HT1080 (cell line): Measurements from ENCODE around the gene VMO1. TPM values are rescaled to one million over a fixed set of nuclear protein-coding genes. Genes with fewer than 3 reads are reported as not detected.
A peak's percentile ranks its signal among the peaks of the same experiment; 100 is the strongest.
"Not testable (repeated sequence)": the region's sequence is repeated elsewhere in the genome, so short reads cannot be mapped to it uniquely, and the experiment has no call there.

Experiments used
- DNase-seq: peaks from one replicate; pipeline ENCODE4 v3.0.0-alpha.2; 2015; ENCODE audit warnings: low read depth
- polyA plus RNA-seq, 2 experiments: library from polyadenylated mRNA; depleted of rRNA; stranded (reverse); fragments of >200 nt; gene quantifications; 2 replicates each; pipeline ENCODE4 v1.2.3, GENCODE V29; 2015
- total RNA-seq: library from RNA; depleted of rRNA; stranded (reverse); fragments of >200 nt; shearing (Covaris generic); gene quantifications from 2 replicates; pipeline ENCODE4 v1.2.3, GENCODE V29; 2014; rRNA removed

Gene VMO1, protein sequence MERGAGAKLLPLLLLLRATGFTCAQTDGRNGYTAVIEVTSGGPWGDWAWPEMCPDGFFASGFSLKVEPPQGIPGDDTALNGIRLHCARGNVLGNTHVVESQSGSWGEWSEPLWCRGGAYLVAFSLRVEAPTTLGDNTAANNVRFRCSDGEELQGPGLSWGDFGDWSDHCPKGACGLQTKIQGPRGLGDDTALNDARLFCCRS
- total RNA-seq, result not detected in 2 replicates
- polyA plus RNA-seq (2015; cell fraction: cytosol; rRNA removed), result 0.29 TPM in 1 of 2 replicates, not detected in the other
- not detected in 2 replicates for polyA plus RNA-seq (2015; cell fraction: nucleus; rRNA removed)

DNA sequence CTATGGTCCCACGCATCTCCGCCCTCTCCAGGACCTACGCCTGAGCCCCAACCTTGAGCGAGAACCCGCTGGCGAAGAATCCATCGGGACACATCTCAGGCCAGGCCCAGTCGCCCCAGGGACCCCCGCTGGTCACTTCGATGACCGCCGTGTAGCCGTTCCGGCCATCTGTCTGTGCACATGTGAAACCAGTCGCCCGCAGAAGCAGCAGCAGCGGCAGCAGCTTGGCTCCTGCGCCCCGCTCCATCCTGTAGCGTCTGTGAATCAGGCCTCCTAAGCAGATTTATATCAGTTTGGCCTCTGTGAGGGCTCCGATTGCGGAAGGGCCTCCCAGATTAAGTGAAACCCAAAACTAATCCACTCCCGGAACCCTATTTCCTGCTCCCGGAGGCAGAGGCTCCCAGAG is at the start of gene VMO1:
Gene VMO1 (minus strand): TSS at position 259 of the 406 bp plus-strand sequence. CDS start 12 bp downstream, at position 247.
- DNase-seq, result no peak

DNA sequence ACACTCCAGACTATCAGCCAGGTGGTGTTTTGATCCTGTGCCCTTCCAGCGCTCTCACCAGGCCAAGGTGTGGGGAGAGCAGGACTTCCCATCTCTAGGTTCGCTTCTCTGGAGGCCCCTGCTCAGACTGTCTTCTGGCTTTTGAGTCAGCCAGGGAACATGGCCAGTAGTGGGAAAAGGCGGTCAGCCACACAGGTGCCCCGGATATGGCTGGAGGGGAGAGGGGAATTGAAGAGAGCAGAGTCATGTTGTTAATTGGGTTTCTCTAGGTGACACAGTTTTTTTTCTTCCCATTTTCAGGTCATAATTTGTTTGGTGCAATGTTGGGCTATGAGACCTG is 48.5 kb upstream of the VMO1 start:
- DNase-seq, result no peak

DNA sequence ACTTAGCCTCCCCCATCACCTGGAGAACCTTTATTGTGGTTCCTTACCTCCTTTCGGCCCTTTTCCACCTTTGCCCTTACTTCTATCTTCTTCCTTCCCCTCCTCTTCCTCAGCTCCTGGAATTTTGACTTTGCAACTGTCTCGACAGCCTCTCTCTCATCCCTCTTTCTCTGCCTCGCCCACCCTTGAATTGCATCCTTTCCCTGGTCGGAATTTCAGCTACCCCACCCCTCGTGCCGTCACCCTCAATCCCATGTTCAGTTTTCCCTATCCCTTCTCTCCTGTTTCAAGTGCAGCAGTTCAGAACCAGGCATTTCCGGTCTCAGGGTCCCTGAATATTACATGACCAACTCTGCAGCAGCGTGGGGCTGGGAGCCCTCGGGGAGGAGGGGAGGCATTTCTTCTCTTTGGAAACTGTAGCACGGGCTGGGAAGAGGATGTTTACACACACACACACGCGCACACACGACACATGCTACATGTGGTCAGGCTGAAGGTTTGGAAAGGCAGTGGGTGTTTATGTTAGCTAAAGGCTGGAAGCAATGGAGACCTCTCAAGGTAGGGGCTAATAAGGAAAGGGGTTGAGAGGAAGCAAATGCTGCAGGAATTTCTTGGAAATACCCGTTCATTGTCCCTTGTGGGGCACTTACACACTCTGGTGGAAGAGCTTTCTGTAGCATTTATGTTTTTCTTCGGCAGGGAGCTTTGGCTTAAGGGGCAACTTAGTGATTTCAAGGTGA is 47.9 kb upstream of the VMO1 start:
- DNase-seq, result peak; percentile 41

DNA sequence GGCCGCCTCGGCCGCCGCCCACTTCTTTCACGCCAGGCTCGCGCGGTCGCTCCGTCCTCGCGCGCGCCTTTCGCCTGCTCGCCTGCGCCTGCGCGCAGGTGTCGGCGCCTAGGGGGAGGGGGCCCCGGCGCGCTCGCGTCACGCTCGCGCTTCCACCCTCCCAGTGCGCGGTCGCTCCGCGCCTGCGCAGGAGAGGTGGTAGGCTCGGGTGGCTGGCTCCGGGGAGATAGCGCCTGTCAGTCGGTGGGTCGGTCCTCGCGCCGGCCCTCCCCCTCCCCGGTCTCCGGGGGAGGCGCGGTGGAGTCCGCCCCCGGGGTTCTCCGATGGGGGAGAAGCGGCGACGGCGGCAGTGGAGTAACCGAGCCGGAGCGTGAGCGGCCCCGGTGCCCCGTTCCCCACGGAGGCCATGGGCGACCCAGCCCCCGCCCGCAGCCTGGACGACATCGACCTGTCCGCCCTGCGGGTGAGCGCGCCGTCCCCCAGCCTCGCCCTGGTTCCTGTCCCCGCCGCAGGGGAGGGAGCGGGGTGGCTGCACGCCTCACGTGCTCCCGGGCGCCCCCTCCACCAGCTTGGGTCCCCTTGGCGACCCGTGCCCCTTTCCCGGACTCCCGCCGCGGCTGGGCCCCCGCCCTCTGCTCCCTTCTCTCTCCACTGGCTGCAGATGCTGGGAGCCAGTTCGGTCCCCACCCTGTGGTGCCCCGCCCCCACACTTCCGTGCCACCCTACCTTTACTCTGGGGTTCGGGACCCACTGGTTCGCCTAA is 47.2 kb upstream of the VMO1 start, which contains the start of gene MINK1:
Gene MINK1 (plus strand): TSS at position 163 of the 763 bp plus-strand sequence. CDS start 244 bp downstream, at position 407.
- peak; percentile 92 for DNase-seq

DNA sequence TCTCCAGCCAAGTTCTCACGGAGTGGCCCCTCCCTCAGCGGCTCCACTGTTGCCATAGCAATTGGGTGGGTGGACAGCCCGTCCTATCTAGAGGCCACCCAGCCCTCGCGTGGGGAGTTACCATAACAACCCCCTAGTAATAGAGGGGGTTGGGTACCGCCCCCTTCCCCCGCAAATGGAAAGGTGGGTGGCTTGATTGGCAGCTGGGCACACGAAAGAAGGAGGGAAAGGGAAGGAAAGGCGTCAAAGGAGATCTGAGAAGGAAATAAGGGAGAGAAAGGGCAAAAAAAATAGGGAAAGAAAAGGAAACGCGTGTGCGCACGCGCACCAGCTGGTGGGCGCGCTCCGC is 46.6 kb upstream of the VMO1 start:
- not testable (repeated sequence) for DNase-seq

DNA sequence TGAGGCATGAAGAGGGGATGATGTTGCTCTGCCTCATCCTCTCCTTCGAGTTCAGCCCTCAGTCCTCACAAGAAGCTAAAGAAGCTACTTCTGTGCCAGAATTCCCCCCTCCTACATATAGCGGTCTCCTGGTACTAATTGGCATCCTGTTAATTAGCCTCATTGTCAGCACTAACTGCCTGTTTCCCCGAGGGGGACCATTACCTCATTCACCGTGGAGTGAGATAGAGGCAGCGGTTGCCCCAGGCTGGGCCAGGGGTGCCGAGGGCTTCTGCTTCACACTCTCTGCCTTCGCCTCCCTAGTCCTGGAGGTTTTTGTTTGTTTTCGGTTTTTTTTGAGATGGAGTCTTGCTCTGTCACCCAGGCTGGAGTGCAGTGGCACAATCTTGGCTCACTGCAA is 41.2 kb upstream of the VMO1 start:
- no peak for DNase-seq

DNA sequence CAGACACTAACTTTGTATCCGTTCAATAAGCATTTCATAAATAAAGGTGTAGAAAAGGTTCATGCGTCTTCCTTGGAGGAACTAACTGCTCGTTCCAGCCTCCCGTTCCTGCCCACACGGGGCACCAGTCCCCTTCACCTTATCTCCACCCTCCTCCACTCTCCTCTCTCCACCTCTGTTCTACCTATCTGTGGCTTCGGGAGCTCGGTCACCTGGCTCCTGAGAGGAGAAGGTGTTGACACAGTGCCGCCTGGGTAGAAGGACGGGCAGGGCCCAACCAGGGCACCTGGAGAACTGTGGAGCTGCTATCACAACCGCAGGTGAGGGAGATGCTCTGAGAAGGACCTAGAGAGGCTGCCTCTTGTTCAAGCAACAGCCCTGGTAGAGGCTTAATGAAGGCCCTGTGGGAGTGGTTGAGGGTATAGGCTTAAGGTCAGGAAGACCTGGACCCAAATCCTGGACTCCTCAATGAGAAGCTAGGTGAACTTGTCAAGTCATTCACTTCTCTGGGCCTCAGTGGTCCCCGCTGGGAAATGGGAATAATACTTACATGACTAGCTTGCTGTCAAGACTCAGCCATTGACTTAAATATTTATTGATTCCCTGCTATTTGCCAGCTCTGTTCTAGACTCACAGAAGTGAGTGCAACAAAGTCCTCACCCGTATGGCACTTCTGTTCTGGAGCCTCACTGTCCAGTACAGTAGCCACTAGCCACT is 37.4 kb upstream of the VMO1 start:
- no peak for DNase-seq

DNA sequence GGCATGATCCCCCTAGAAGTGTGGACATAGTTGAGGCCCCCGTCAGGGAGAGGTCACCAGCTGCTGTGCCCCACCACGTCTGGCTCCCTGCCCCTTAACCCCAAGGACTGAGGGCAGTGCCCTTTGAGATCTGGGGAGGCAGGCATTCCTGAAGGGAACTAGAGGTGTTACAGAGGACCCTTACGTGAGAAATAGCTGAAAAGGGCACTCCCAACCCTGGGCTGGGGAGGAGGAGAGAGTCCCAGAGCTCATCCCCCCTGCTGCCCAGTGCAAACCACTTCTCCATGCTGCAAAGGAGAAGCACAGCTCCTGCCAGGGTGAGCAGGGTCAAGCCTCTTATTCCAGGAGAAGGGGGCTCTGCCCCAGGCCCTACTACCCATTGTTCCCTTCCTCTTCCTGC is 36.7 kb upstream of the VMO1 start:
- no peak for DNase-seq

DNA sequence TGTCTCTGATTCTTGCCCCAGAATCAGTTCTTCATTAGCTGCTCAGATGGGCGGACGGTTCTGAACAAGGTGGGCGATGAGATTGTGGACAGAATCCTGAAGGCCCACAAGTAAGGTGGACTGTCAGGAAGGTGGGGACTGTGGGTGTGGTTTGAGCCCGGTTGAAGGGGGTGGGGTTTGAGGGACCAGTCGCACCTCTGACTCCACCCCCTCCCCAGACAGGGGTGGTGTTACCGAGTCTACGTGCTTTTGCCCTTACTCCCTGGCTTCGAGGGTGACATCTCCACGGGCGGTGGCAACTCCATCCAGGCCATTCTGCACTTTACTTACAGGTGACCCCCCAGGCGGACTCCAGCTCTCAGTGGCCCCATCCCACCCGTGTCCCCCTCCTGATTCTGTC is 32.1 kb upstream of the VMO1 start:
- DNase-seq, result no peak

DNA sequence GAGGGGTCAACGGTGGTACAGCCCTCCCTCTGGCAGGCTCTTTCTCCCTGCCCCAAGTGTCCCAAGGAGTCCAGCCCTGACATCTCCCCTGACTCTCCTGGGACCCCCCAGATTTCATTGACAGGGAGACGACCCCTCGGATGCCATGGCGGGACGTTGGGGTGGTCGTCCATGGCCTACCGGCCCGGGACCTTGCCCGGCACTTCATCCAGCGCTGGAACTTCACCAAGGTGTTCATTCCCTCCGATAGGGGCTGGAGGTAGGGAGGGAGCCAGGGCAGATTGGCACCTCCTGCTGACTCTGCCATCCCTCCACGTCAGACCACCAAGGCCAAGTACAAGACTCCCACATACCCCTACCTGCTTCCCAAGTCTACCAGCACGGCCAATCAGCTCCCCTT is 30.7 kb upstream of the VMO1 start:
- no peak for DNase-seq

DNA sequence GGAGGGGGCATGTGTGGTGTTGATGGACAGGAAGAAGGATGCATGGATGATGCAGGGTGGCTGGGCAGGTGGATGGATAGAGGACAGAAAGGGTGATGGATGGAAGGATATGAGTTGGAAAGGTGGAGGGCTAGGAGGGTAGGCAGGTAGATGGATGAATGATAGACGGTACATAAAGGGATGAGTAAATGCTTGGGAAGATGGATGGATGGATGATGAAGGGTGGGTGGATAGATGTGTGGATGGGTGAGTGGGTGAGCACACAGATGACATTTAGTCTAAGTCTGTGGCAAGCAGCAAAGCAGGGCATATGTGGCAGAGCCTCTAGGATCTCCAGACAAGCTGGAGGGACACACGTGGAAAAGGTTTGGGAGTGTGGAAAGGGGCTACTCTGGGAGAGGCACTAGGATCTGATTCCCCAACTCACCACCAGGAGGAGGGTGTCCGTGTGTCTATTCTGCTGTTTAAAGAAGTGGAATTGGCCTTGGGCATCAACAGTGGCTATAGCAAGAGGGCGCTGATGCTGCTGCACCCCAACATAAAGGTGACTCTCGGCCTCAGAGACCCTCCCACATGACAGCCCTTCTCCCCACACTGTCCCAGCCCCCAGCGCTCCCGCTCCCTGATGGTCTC is 29.0 kb upstream of the VMO1 start:
- no peak for DNase-seq

DNA sequence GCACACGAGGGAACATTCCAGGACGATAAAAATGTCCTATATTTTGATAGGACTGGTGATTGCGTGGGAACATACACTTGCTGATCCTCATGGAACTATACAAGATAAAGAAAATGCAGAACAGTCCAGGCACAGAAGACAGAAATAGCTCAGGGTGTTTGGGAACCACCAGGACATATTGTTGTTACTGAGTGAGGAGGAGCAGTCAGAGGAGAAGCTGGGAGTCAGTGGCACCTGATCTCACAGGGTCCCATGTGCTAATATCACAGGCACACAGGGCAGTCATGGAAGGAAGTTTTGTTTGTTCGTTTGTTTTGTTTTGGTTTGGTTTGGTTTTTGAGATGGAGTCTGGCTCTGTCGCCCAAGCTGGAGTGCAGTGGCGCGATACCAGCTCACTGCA is 26.5 kb upstream of the VMO1 start:
- no peak for DNase-seq

DNA sequence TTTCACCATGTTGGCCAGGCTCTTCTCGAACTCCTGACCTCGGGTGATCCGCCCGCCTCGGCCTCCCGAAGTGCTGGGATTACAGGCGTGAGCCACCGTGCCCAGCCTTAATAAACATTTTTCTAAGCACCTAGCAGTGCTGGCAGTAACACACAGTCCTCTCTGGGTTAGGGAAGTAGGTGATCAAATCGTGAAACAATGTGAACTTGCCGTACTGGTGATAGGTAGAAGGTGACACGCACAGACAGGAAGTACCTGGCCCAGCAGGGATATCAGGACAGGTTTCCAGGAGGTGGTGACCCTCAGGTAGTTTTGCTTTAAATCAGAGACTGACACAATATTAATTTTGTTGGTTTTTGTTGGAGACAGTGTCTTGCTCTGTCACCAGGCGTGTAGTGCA is 25.3 kb upstream of the VMO1 start:
- DNase-seq, result no peak

DNA sequence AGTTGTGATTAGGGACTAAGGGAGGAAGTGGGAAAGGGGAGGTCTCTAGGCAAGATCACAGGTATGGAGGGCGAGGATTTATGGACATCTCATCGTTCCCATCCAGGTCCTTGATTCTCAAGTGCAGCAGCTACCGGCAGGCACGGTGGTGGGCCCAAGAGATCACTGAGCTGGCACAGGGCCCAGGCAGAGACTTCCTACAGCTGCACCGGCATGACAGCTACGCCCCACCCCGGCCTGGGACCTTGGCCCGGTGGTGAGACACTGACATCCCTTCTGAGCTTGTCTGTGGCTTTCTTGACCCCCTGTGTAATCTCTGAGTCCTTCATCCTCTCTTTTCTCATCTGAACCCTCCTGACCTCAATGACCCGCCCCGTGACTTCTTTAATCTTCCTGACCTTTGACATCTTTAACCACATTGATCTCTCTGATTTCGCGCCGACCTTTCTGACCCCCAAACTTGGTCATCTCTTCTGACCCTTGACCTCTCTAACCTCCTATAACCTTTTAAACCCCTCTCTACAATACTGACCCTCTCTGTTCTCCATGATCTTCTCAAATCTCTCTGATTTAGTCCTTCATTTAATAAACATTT is 24.6 kb upstream of the VMO1 start:
- DNase-seq, result no peak

DNA sequence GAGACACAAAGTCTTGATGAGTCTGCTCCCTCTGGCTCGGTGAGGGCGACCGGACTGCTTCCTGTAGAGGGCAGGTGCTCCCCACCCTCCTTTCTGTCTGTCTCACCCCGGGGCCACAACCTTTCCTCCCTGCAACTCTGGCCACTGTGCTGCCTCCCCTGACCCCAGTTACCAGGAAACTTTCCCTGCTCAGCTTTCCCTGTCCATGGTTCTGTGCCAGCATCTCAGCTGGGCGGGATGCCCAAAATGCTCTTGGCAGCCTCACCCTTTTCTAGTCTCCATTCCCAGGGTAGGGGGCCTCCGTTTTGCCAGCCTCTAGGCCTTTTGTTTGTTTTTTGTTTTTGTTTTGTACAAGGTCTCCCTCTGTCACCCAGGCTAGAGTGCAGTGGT is 22.2 kb upstream of the VMO1 start:
- no peak for DNase-seq

DNA sequence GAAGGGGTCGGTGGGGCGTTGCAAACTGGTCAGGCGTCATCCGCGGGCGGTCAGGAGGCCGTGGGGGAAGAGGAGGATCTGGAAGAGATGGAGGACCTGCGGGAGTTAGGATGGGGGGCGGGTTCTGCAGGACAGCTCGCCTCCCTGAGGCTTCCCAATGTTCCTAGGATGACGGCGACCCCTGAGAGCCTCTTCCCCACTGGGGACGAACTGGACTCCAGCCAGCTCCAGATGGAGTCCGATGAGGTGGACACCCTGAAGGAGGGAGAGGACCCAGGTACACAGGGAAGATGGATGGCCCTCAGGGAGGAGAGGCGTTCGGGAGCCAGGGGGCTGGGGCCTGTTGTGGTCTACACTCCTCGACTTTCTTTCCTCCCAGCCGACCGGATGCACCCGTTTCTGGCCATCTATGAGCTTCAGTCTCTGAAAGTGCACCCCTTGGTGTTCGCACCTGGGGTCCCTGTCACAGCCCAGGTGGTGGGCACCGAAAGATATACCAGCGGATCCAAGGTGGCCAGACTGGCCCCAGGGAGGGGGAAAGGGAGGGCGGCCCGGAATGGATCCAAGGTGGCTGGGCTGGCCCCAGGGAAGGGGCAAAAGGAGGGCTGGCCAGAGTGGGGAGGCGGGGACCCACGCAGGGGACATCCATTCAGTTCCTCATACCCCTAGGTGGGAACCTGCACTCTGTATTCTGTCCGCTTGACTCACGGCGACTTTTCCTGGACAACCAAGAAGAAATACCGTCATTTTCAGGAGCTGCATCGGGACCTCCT is 21.6 kb upstream of the VMO1 start:
- no peak for DNase-seq

DNA sequence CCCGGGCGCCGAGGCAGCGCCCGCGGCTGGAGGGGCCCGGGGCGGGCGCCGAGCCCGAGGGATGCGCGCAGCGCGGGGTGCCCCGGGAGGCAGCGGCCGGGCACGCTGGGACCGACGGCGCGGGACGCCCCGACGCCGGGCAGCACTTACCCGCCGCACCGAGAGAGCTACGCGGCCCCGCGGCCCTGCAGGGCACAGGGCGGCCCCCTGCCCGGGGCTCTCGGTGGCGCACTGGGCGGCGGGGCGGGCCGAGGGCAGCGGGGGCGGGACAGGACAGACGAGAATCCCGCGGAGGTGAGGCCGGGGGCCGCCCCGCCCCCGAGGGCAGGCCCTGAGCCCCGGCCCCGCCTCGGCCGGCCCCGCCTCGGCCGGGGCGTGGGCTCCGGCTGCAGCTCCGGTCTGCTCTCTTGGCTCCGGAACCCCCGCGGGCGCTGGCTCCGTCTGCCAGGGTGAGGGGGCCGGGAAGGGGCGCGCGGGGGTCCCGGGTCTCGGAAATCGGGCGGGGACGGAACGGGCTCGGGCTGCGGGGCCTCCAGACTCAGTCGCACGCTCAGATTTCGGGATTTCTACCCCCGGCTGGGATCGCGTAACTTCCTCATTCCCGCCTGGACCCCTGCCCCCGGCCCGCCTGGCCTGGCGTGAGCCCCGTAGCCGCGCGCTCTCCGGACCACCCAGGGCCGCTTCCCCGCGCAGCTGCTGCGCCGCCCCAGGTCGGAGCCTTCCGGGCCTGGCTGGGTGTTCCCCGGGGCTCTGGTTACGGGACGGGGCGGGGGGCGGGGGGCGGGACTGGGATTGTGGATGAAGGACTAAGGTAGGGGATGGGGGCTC is 20.8 kb upstream of the VMO1 start, which contains the start of gene PLD2:
Gene PLD2 (plus strand): TSS at position 376 of the 828 bp plus-strand sequence. CDS start 621 bp downstream, outside the sequence.
- peak; percentile 32 for DNase-seq

DNA sequence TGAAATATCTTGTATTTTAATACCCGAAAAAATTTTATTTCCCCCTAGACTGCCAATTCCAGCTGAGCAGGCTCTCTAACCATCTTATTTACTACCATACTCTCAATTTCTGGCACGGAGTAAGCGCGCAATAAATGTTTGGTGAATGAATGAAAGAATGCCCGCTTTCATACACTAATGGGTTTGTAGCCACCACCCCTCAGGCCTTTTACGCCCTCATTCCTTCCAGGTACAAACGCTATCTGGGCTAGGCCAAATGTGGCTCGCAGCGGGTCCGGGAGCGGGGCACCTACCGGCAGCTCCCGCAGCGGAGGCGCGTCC is 20.3 kb upstream of the VMO1 start:
- no peak for DNase-seq

DNA sequence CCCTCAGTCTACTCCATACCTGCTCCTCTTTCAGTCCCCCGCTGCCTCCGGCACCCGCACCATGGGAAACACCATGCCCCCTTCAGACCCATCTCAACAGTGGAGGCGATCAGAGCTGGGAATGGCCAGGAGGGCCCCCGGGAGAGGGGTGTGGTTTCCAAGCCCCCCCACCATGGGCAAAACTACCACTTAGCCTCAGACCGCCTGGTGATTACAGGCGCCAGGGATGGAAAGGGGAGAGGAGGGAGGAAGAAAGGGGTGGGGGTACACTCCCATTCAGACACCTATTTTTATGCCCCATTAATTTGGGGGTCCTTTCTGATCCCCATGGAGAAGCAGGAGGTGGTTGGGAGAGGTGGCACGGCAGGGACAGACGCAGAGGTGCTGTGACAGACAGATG is 16.1 kb upstream of the VMO1 start, which contains the start of gene C17orf114:
Gene C17orf114 (minus strand): TSS at position 101 of the 400 bp plus-strand sequence.
- DNase-seq, result no peak
